Activated CD4-positive, alpha-beta T cell treated with anti-CD3 and anti-CD28 coated beads for 48 hours (primary cell): ENCODE data around the gene FN3KRP.
"Not testable (repeated sequence)": the region's sequence is repeated elsewhere in the genome, so short reads cannot be mapped to it uniquely, and the experiment has no call there.

ENCODE experiments used
- DNase-seq: peaks from one replicate; pipeline ENCODE4 v3.0.0-alpha.2; 2020

The FN3KRP gene

GRCh38 chr17:82709676-82710498 lies 6.6 kb upstream of the FN3KRP start:
- DNase-seq = no peak

GRCh38 chr17:82710499-82711232 lies 5.8 kb upstream of the FN3KRP start:
- no peak for DNase-seq

GRCh38 chr17:82713071-82713723 lies 3.3 kb upstream of the FN3KRP start:
- no peak for DNase-seq

- no peak for DNase-seq
Measured at GRCh38 chr17:82718986-82719685, 2.6 kb downstream of the FN3KRP start.

GRCh38 chr17:82720204-82720603 lies 3.7 kb downstream of the FN3KRP start:
- DNase-seq = no peak

- no peak for DNase-seq
Measured at GRCh38 chr17:82722341-82723013, 6.0 kb downstream of the FN3KRP start.

GRCh38 chr17:82723169-82723807 lies 6.8 kb downstream of the FN3KRP start:
- DNase-seq = no peak

GRCh38 chr17:82726427-82726826 lies 9.9 kb downstream of the FN3KRP start:
- no peak for DNase-seq

GRCh38 chr17:82729479-82730260 lies 13.2 kb downstream of the FN3KRP start:
- no peak for DNase-seq

GRCh38 chr17:82732118-82732743 lies 15.7 kb downstream of the FN3KRP start:
- no peak for DNase-seq

- DNase-seq = peak; percentile 24
Measured at GRCh38 chr17:82734987-82735866, 18.7 kb downstream of the FN3KRP start, which contains the start of gene FN3K. TSS of gene FN3K (plus strand) at chr17:82735615. CDS start at chr17:82735637, 22 bp downstream.

- no peak for DNase-seq
Measured at GRCh38 chr17:82736511-82737185, 20.1 kb downstream of the FN3KRP start.

- DNase-seq = no peak
Measured at GRCh38 chr17:82737967-82738877, 21.7 kb downstream of the FN3KRP start.

GRCh38 chr17:82740906-82741759 lies 24.6 kb downstream of the FN3KRP start:
- no peak for DNase-seq

- no peak for DNase-seq
Measured at GRCh38 chr17:82743344-82744219, 27.1 kb downstream of the FN3KRP start.

- DNase-seq = not testable (repeated sequence)
Measured at GRCh38 chr17:82744736-82745135, 28.2 kb downstream of the FN3KRP start.
